ENCODE results near the gene TBXA2R.

DNA sequence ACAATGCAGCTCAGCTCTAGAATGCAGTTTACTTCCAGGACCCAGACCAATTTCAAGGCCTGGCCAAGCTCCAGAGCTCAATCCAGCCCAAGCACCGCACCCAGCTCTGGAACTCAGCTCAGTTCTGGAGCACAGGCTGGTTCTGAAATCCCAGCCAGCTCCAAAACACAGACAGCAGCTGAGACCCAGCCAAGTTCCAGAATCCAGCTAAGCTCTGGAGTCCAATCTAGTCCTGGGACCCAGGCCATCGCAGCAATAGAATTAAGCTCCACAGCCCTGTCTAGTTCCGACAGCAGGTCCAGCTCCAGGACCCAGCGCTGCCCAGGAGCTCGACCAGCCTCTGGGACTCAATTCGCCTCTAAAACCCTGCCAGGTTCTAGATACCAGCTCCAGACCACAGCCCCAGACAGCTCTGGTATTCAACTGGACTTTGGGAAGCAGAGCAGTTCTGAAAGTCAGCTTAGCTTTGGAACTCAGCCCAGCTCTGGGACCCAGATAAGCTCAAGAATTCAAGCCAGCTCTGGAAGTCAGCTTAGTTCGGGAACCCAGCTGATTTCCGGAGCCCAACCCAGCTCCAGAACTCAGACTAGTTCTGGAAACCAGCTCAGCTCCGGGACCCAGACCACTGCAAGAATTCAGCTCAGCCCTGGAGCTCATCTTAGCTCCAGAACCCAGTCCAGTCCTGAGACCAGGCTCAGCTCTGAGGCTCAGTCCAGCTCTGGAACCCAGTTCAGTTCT lies 14.6 kb downstream of the TBXA2R start:
- TF ChIP-seq, protein P1, sequence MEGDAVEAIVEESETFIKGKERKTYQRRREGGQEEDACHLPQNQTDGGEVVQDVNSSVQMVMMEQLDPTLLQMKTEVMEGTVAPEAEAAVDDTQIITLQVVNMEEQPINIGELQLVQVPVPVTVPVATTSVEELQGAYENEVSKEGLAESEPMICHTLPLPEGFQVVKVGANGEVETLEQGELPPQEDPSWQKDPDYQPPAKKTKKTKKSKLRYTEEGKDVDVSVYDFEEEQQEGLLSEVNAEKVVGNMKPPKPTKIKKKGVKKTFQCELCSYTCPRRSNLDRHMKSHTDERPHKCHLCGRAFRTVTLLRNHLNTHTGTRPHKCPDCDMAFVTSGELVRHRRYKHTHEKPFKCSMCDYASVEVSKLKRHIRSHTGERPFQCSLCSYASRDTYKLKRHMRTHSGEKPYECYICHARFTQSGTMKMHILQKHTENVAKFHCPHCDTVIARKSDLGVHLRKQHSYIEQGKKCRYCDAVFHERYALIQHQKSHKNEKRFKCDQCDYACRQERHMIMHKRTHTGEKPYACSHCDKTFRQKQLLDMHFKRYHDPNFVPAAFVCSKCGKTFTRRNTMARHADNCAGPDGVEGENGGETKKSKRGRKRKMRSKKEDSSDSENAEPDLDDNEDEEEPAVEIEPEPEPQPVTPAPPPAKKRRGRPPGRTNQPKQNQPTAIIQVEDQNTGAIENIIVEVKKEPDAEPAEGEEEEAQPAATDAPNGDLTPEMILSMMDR (IDR thresholded peaks at IDR 0.05) = no peak
- TF ChIP-seq POLR2A (IDR thresholded peaks at IDR 0.05) = no peak
- TF ChIP-seq POLR2AphosphoS5 (IDR thresholded peaks at IDR 0.05) = no peak
- TF ChIP-seq EP300 (IDR thresholded peaks at IDR 0.05) = no peak

Measured in suprapubic skin (tissue), 4 donors.